Activated naive CD4-positive, alpha-beta T cell treated with Interleukin-2 at 50 U/mL for 16 hours (primary cell): ENCODE measurements around the gene SCD5.

Source experiments
- DNase-seq: peaks from one replicate; pipeline ENCODE4 v3.0.0-alpha.2; 2020

SCD5 gene

DNA sequence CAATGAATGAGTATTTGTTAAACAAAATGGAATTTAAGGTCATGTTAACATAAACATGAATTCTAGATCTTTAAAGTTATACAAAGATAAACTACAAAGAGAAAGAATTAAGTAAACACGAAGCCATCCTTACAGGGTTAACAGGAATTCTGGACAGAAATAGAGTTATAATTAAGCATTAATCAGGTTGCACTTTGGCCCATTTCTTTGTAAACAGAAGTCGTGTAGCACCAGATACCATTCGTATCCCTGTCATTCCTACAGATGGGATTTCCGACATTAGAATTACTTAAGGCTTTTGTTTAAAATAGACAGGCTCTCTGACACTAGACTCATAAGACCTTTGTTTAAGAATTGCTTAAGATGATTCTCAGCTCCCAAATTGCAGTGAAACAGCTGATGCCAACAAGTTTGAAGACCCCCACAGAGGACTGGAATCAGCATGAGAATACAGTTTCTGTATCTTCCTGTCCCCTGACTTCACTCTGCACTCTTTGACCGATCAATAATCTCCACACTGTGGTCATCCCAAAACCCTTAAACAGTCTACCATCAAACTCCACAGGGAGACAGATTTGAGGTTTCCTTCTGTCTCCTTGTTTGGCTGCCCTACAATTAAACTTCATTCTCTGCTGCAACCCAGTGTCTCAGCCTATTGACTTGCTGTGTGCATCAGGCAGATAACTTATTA lies 214.6 kb downstream of the SCD5 start:
- DNase-seq, result no peak

DNA sequence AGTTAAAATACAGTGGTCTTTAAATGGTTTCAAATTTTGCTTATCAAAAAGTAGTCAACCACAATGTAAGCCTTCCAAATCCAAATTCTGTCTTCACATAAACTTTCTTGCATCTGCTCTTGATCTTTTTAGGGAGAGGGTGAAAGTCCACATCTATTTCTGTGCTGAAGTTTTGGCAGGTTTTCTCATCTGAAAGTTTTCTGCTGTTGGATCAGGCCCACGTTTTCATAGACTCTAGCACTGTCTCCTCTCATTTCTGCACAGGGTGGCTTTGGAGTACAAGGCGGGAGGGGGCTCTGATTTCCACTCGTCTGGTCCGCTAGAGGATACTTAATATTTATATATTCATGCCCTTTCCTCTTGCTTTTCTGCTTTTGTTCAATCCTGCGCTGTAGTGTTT lies 218.7 kb downstream of the SCD5 start:
- no peak for DNase-seq
